HEK293T (cell line): ENCODE results near the gene GMPPB.

Experiments
- BHLHE40 ChIP-seq: fragments of 450-650 bp; IDR thresholded peaks from 2 replicates; pipeline ENCODE4 v1.6.1; 2016; ENCODE audit warnings: mild to moderate bottlenecking, moderate library complexity, borderline replicate concordance
- ELF4 ChIP-seq: fragments of 450-650 bp; IDR thresholded peaks from 2 replicates; pipeline ENCODE4 v1.6.1; 2017; ENCODE audit warnings: antibody characterized with exemption
- FOXK2 ChIP-seq: fragments of 450-650 bp; IDR thresholded peaks from 2 replicates; pipeline ENCODE4 v1.6.1; 2016; ENCODE audit warnings: mild to moderate bottlenecking
- FOXM1 ChIP-seq: fragments of 450-650 bp; IDR thresholded peaks from 2 replicates; pipeline ENCODE4 v1.6.1; 2017; ENCODE audit warnings: mild to moderate bottlenecking, borderline replicate concordance
- L3MBTL2 ChIP-seq: fragments of 450-650 bp; conservative IDR thresholded peaks from 2 replicates; pipeline ENCODE4 v1.6.1; 2016; ENCODE audit warnings: mild to moderate bottlenecking
- LEF1 ChIP-seq: fragments of 450-650 bp; IDR thresholded peaks from 2 replicates; pipeline ENCODE4 v1.6.1; 2017; ENCODE audit warnings: mild to moderate bottlenecking, borderline replicate concordance
- PKNOX1 ChIP-seq: fragments of 450-650 bp; IDR thresholded peaks from 2 replicates; pipeline ENCODE4 v1.6.1; 2016
- SP1 ChIP-seq: fragments of 450-650 bp; IDR thresholded peaks from 2 replicates; pipeline ENCODE4 v1.6.1; 2017
- SUZ12 ChIP-seq: fragments of 450-650 bp; IDR thresholded peaks from 2 replicates; pipeline ENCODE4 v1.6.1; 2016; ENCODE audit warnings: mild to moderate bottlenecking
- TARDBP ChIP-seq: fragments of 450-650 bp; IDR thresholded peaks from 2 replicates; pipeline ENCODE4 v1.6.1; 2016
- ZNF384 ChIP-seq: fragments of 450-650 bp; IDR thresholded peaks from 2 replicates; pipeline ENCODE4 v1.6.1; 2016

GRCh38 chr3:49751501-49751900, 27.8 kb upstream of the GMPPB start:
- TF ChIP-seq SUZ12 (no peak), ZNF384 (no peak), BHLHE40 (no peak), LEF1 (no peak), TARDBP (no peak), FOXK2 (no peak), SP1 (no peak), PKNOX1 (no peak), FOXM1 (no peak), L3MBTL2 (no peak), ELF4 (no peak)
